Measurements from ENCODE around the gene ACSF3.

Gene ACSF3

DNA sequence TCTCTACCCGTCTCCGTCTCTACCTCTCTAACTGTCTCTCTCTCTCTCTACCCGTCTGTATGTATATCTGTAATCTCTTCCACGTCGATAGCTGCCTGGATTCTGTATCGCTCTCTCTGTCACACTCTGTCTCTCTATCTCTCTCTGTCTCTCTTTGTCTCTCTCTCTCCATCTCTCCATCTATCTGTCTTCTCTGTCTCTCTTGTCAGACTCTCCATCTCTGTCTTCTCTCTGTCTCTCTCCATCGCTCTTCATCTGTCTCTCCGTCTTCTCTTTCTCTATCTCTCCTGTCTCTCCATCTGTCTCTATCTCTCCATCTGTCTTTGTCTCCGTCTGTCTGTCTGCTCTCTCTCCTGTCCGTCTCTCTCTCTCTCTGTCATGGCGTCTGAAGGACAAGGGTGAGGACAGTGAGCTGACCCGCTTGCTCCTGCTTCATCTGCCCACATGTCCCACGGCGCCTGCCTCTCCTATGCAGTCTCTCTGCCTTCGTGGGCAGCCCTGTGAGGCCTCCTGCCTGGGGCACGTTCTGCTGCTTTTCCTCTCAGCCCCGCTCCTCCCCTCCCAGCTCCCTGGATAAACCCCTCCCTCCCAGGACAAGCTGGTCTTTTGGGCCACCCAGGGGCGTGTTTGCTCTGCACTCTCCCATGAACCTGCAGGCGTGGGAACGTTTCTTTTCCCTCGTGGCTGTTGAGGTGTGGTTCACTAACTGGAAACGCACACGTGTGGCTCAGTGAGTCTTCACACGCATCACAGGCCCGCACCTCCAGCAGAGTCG, 18.9 kb downstream of the ACSF3 start:
- no peak overlapping the region for H3K27ac ChIP-seq
- TF ChIP-seq, protein P1, sequence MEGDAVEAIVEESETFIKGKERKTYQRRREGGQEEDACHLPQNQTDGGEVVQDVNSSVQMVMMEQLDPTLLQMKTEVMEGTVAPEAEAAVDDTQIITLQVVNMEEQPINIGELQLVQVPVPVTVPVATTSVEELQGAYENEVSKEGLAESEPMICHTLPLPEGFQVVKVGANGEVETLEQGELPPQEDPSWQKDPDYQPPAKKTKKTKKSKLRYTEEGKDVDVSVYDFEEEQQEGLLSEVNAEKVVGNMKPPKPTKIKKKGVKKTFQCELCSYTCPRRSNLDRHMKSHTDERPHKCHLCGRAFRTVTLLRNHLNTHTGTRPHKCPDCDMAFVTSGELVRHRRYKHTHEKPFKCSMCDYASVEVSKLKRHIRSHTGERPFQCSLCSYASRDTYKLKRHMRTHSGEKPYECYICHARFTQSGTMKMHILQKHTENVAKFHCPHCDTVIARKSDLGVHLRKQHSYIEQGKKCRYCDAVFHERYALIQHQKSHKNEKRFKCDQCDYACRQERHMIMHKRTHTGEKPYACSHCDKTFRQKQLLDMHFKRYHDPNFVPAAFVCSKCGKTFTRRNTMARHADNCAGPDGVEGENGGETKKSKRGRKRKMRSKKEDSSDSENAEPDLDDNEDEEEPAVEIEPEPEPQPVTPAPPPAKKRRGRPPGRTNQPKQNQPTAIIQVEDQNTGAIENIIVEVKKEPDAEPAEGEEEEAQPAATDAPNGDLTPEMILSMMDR (IDR thresholded peaks at IDR 0.05): no peak
- H3K9me3 ChIP-seq (ENCODE audit: control insufficient read depth, low read length): no peaks in the 10 kb centered on the region
- H3K4me1 ChIP-seq: no peaks in the 10 kb centered on the region
- H3K79me2 ChIP-seq: peaks cover 10% of the 10 kb centered on the region
- H3K4me2 ChIP-seq (ENCODE audit: low read length): no peak overlapping the region
- no peak overlapping the region for H3K9ac ChIP-seq
- no peaks in the 10 kb centered on the region for H3K36me3 ChIP-seq (ENCODE audit: control insufficient read depth, insufficient read depth, low read length)
- H3K4me3 ChIP-seq (ENCODE audit: low read depth, low read length): no peak overlapping the region
- H2AFZ ChIP-seq: no peak overlapping the region
- H3K27me3 ChIP-seq (ENCODE audit: control insufficient read depth, insufficient read depth, low read length): no peaks in the 10 kb centered on the region

DNA sequence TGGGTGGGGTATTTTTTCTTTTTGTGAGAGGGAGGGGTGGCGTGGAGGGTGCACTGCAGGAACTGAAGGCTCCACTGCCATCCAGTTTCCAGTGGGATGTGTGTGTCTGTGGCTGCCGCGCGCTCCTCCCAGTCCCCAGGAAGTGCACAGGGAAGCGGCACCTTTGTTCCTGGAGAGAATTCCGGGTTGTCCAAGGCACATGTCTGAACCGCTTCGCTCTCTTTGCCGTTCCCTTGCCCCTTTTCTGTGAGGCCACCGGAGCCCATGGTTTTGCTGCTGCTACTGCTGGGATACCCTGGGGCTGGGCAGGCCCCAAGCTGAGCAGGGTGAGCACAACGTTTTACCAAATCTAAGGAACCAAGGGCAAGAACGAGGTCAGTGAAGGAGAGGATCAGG, 19.5 kb downstream of the ACSF3 start:
- H3K36me3 ChIP-seq (ENCODE audit: control insufficient read depth, insufficient read depth, low read length): no peaks in the 10 kb centered on the region
- H3K4me2 ChIP-seq (ENCODE audit: low read length): no peak overlapping the region
- H3K27me3 ChIP-seq (ENCODE audit: control insufficient read depth, insufficient read depth, low read length): no peaks in the 10 kb centered on the region
- H3K79me2 ChIP-seq: peaks cover 10% of the 10 kb centered on the region
- H3K9me3 ChIP-seq (ENCODE audit: control insufficient read depth, low read length): no peaks in the 10 kb centered on the region
- no peak overlapping the region for H3K4me3 ChIP-seq (ENCODE audit: low read depth, low read length)
- TF ChIP-seq, protein P1 (IDR thresholded peaks at IDR 0.05): no peak
- H3K9ac ChIP-seq: no peak overlapping the region
- H2AFZ ChIP-seq: no peak overlapping the region
- H3K27ac ChIP-seq: no peak overlapping the region
- no peaks in the 10 kb centered on the region for H3K4me1 ChIP-seq

DNA sequence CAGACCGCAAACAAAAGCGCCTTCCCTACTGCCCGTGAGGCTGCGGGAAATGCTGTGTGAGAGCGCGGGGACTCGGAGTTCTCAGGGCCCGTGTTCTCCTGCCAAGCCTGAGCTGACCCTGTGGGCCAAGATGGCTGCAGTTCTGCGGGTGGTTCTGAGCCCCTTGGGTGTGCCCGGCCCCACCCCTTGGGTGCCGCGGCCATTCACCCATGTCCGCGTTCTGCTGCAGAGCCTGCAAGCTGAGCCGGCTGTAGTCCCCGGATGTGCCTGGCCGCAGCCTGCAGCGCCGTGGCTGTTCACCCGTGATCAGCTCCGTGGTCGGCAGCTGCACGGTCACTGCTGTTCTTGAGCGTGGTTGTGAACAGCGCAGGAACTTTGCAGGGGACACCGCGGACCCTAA, 20.0 kb downstream of the ACSF3 start:
- Histone ChIP-seq H3K27ac (no peak overlapping the region), H3K9ac (no peak overlapping the region), H3K4me2 (ENCODE audit: low read length) (no peak overlapping the region), H3K4me1 (no peaks in the 10 kb centered on the region), H3K36me3 (ENCODE audit: control insufficient read depth, insufficient read depth, low read length) (no peaks in the 10 kb centered on the region), H3K4me3 (ENCODE audit: low read depth, low read length) (no peak overlapping the region), H3K79me2 (peaks cover 10% of the 10 kb centered on the region), H2AFZ (no peak overlapping the region), H3K9me3 (ENCODE audit: control insufficient read depth, low read length) (no peaks in the 10 kb centered on the region), H3K27me3 (ENCODE audit: control insufficient read depth, insufficient read depth, low read length) (no peaks in the 10 kb centered on the region)
- TF ChIP-seq, protein P1 (IDR thresholded peaks at IDR 0.05): no peak

DNA sequence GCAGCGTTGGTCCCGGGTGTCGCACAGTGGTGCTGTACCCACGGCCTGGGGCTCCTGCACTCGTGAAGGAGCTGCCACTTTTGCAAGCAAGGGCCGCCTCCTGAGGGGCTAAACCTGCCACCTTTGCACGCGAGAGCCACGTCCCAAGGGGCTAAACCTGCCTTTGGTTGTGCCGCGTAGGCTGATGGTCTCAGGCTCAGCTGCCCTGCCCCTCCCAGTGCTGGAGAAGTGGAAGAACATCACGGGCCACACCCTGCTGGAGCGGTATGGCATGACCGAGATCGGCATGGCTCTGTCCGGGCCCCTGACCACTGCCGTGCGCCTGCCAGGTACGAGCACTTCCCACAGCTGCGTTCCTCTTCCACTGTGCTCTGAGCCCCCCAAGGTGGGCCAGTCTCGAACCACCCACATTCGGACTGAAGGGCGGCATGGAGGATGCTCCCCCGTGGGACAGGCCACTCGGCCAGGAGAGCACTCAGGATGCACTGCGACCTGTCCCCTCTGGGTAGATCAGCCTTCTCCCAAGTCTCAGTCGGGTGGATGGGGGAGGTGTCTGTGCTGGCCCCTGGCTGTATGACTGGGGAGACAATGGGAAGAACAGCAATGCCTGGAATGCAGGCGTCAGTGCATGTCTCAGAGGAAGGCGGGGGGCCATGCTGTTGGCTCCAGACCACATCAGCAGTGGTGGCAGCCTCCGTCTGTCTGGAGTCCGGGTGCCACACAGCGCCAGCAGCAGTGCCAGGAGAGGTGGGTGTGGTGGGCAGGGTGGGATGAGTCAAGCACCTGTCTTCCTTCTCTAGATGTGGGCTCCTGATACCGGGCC, 20.7 kb downstream of the ACSF3 start:
- Histone ChIP-seq H3K9me3 (ENCODE audit: control insufficient read depth, low read length) (no peaks in the 10 kb centered on the region), H3K27me3 (ENCODE audit: control insufficient read depth, insufficient read depth, low read length) (no peaks in the 10 kb centered on the region), H2AFZ (no peak overlapping the region), H3K4me2 (ENCODE audit: low read length) (no peak overlapping the region), H3K9ac (no peak overlapping the region), H3K27ac (no peak overlapping the region), H3K36me3 (ENCODE audit: control insufficient read depth, insufficient read depth, low read length) (no peaks in the 10 kb centered on the region), H3K4me3 (ENCODE audit: low read depth, low read length) (no peak overlapping the region), H3K79me2 (peaks cover 10% of the 10 kb centered on the region), H3K4me1 (no peaks in the 10 kb centered on the region)
- TF ChIP-seq, protein P1 (IDR thresholded peaks at IDR 0.05): no peak

Measured in parathyroid adenoma (tissue), 2 donors.